K562 (cell line): Measurements from ENCODE around the gene DLL4. TPM values are rescaled to one million over a fixed set of nuclear protein-coding genes. Genes with fewer than 3 reads are reported as not detected.

Source experiments
- BMI1 ChIP-seq: fragments of 150-350 bp; IDR thresholded peaks from 2 replicates; pipeline ENCODE4 v1.6.1; 2014; ENCODE audit warnings: low read length
- CSDE1 ChIP-seq, 2 experiments: fragments of 450-650 bp; IDR thresholded peaks; 2 replicates each; pipeline ENCODE4 v1.6.1; 2016; ENCODE audit warnings: mild to moderate bottlenecking in 1 of 2
- FOSL1 ChIP-seq: fragments of 200-800 bp; sonication (Bioruptor generic); conservative IDR thresholded peaks from 2 replicates; pipeline ENCODE4 v1.6.1; 2016; ENCODE audit warnings: missing genetic modification characterization, missing compliant biosample characterization
- FOXK2 ChIP-seq, 2 experiments: fragments of 450-650 bp; IDR thresholded peaks in 1 of 2; conservative IDR thresholded peaks in 1 of 2; 2 replicates each; pipeline ENCODE4 v1.6.1; 2016; ENCODE audit warnings: low read depth in 2 of 2, mild to moderate bottlenecking in 1 of 2
- HDAC1 ChIP-seq, 2 experiments: fragments of 450-650 bp; IDR thresholded peaks; 2 replicates each; pipeline ENCODE4 v1.6.1; 2016 to 2017; ENCODE audit warnings: inconsistent platforms in 1 of 2, mild to moderate bottlenecking in 1 of 2, moderate library complexity in 1 of 2
- HDAC8 ChIP-seq: fragments of 450-650 bp; IDR thresholded peaks from 2 replicates; pipeline ENCODE4 v1.6.1; 2016; ENCODE audit warnings: mild to moderate bottlenecking, missing genetic modification characterization, moderate library complexity, missing compliant biosample characterization
- KLF16 ChIP-seq: IDR thresholded peaks from 2 replicates; pipeline ENCODE4 v1.6.1; 2016; ENCODE audit warnings: antibody characterized with exemption
- MBD1 ChIP-seq: fragments of 250-450 bp; sonication (Bioruptor Pico); IDR thresholded peaks from 2 replicates; pipeline ENCODE4 v1.8.0; 2022; ENCODE audit warnings: inconsistent platforms
- MCM3 ChIP-seq: fragments of 450-650 bp; IDR thresholded peaks from 2 replicates; pipeline ENCODE4 v1.6.1; 2016
- PCBP1 ChIP-seq: fragments of 200-400 bp; formaldehyde crosslinking; IDR thresholded peaks from 2 replicates; pipeline ENCODE4 v1.6.1; 2018; ENCODE audit warnings: mild to moderate bottlenecking, low read depth, low read length; ENCODE audit not compliant: poor library complexity, severe bottlenecking
- RBBP5 ChIP-seq: fragments of 200-600 bp; sonication (generic); IDR thresholded peaks from 2 replicates; pipeline ENCODE4 v1.6.1; 2012; ENCODE audit warnings: borderline replicate concordance, mild to moderate bottlenecking, low read length, control low read depth, inconsistent platforms; ENCODE audit not compliant: insufficient read depth, poor library complexity, severe bottlenecking
- RNF219 ChIP-seq: fragments of 250-450 bp; sonication (Bioruptor Pico); IDR thresholded peaks from 2 replicates; pipeline ENCODE4 v1.5.0; 2022; ENCODE audit warnings: mild to moderate bottlenecking
- STAT6 ChIP-seq: sonication (generic); formaldehyde crosslinking; IDR thresholded peaks from 2 replicates; pipeline ENCODE4 v1.8.1; 2023; ENCODE audit warnings: mild to moderate bottlenecking, missing genetic modification reagents
- TCF15 ChIP-seq: fragments of 250-450 bp; sonication (Bioruptor Pico); IDR thresholded peaks from 2 replicates; pipeline ENCODE4 v1.8.0; 2022; ENCODE audit warnings: moderate library complexity, mild to moderate bottlenecking, inconsistent platforms
- USF1 ChIP-seq: sonication (generic); formaldehyde crosslinking; IDR thresholded peaks from 2 replicates; pipeline ENCODE4 v1.9.0; 2022; ENCODE audit warnings: mild to moderate bottlenecking, missing genetic modification reagents
- ZFX ChIP-seq: sonication (generic); formaldehyde crosslinking; IDR thresholded peaks from 2 replicates; pipeline ENCODE4 v1.8.0; 2022; ENCODE audit warnings: mild to moderate bottlenecking, missing genetic modification reagents, moderate library complexity
- ZKSCAN1 ChIP-seq: fragments of 150-350 bp; IDR thresholded peaks from 2 replicates; pipeline ENCODE4 v1.6.1; 2016; ENCODE audit warnings: low read depth, low read length
- ZNF717 ChIP-seq: fragments of 250-450 bp; sonication (Bioruptor Pico); IDR thresholded peaks from 2 replicates; pipeline ENCODE4 v1.5.0; 2021
- polyA plus RNA-seq, 8 experiments: library from polyadenylated mRNA; depleted of rRNA in 4 of 8; stranded (reverse) in 5 of 8; unstranded in 3 of 8; fragments of >200 nt; fragmentation: Nextera tagmentation in 2 of 8; fragmentation: Illumina TruSeq in 1 of 8; extraction: Ambion mirVana in 2 of 8; extraction: Trizol in 1 of 8; gene quantifications; 2 replicates each; pipeline versions ENCODE4 v1.2.1 to v1.2.3, GENCODE V29; 2011 to 2014; ENCODE audit warnings: inconsistent platforms in 1 of 8, missing spikeins in 1 of 8
- total RNA-seq, 7 experiments: library from RNA; depleted of rRNA in 6 of 7; stranded (reverse); fragments of >200 nt in 6 of 7; fragmentation: Illumina TruSeq in 2 of 7; extraction: Trizol in 2 of 7; gene quantifications; 2 replicates each; pipeline versions ENCODE4 v1.2.1 to v1.2.3, GENCODE V29; 2011 to 2021; ENCODE audit warnings: low replicate concordance in 1 of 7

Gene DLL4
- total and polyA plus RNA-seq, 9 of the 15 experiments (the other 6 are each of a cell fraction or from before 2014, with no cell fraction given), result 0.04 to 1.1 (median 0.41) TPM; not detected in 1

GRCh38 chr15:40928821-40929659 lies at the start of gene DLL4 (continued):
- TF ChIP-seq KLF16 (peak; percentile 13; the same call in 1 of the 2 replicates), ZNF717 (CRISPR knock-in tag) (no peak), RNF219 (CRISPR knock-in tag) (no peak), USF1 (peak; percentile 40), ZFX (CRISPR knock-in tag) (peak; percentile 88), RBBP5 (peak; percentile 65), BMI1 (no peak), FOSL1 (tag) (no peak), PCBP1 (no peak), STAT6 (no peak), MBD1 (CRISPR knock-in tag) (no peak), TCF15 (no peak), HDAC1 (IDR thresholded peaks at IDR 0.05) (no peak), CSDE1 (IDR thresholded peaks at IDR 0.05) (no peak), HDAC8 (tag) (no peak), ZKSCAN1 (peak; percentile 36; the same call in 1 of the 2 replicates), MCM3 (no peak), FOXK2 (conservative IDR thresholded peaks at IDR 0.05 in 1 of 2, IDR thresholded peaks at IDR 0.05 in 1 of 2; ENCODE audit: low read depth in 2 of 2) (no peak)
